Muscle layer of colon (tissue), 2 donors: ENCODE data around the gene FAM163A.
"Not testable (repeated sequence)": the region's sequence is repeated elsewhere in the genome, so short reads cannot be mapped to it uniquely, and the experiment has no call there.

ENCODE experiments used
- H3K27ac ChIP-seq: one replicate; pipeline ENCODE4 v1.7.0; 2013; ENCODE audit warnings: low read depth, mild to moderate bottlenecking, low read length, moderate library complexity
- H3K27me3 ChIP-seq, 2 donors: one replicate each; pipeline ENCODE4 v1.7.0; 2013; ENCODE audit warnings: low read length in 2 of 2, mild to moderate bottlenecking in 2 of 2; ENCODE audit not compliant: insufficient read depth in 2 of 2, control insufficient read depth in 1 of 2
- H3K36me3 ChIP-seq: one replicate; pipeline ENCODE4 v1.7.0; 2013; ENCODE audit warnings: mild to moderate bottlenecking, low read length; ENCODE audit not compliant: insufficient read depth
- H3K4me1 ChIP-seq: one replicate; pipeline ENCODE4 v1.7.0; 2013; ENCODE audit warnings: mild to moderate bottlenecking, low read length; ENCODE audit not compliant: insufficient read depth
- H3K4me3 ChIP-seq, 2 donors: one replicate each; pipeline ENCODE4 v1.7.0; 2013; ENCODE audit warnings: low read length in 2 of 2, low read depth in 1 of 2, mild to moderate bottlenecking in 1 of 2, moderate library complexity in 1 of 2
- H3K9ac ChIP-seq: one replicate; pipeline ENCODE4 v1.7.0; 2013; ENCODE audit warnings: low read length
- H3K9me3 ChIP-seq: one replicate; pipeline ENCODE4 v1.7.0; 2013; ENCODE audit warnings: mild to moderate bottlenecking, low read length
- donor health status: abdominal sarcoma.
- donor health status: Adenocarcinoma of cecum.

FAM163A gene

GRCh38 chr1:179831852-179832699, 89.0 kb downstream of the FAM163A start:
- H3K9ac ChIP-seq, result no peak overlapping the region
- H3K27ac ChIP-seq, result no peak overlapping the region
- H3K27me3 ChIP-seq, result no peaks in the 10 kb centered on the region
- no peaks in the 10 kb centered on the region for H3K36me3 ChIP-seq
- no peaks in the 10 kb centered on the region for H3K4me1 ChIP-seq
- H3K9me3 ChIP-seq, result no peaks in the 10 kb centered on the region
- H3K4me3 ChIP-seq, result no peak overlapping the region

DNA sequence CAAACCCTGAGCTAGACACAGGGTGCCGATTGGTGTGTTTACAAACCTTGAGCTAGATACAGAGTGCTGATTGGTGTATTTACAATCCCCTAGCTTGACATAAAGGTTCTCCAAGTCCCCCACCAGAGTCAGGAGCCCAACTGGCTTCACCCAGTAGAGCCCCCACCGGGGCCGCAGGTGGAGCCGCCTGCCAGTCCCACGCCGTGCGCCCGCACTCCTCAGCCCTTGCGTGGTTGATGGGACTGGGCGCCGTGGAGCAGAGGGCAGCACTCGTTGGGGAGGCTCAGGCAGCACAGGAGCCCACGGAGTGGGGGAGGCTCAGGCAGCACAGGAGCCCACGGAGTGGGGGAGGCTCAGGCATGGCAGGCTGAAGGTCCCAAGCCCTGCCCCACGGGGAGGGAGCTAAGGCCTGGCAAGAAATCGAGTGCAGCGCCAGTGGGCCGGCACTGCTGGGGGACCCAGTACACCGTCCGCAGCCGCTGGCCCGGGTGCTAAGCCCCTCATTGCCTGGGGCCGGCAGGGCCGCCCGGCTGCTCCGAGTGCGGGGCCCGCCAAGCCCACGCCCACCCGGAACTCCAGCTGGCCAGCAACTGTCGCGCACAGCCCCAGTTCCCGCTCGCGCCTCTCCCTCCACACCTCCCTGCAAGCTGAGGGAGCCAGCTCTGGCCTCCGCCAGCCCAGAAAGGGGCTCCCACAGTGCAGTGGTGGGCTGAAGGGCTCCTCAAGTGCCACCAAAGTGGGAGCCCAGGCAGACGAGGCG, 93.8 kb downstream of the FAM163A start:
- H3K9me3 ChIP-seq, H3K27ac ChIP-seq, H3K27me3 ChIP-seq, H3K36me3 ChIP-seq, H3K4me1 ChIP-seq, H3K9ac ChIP-seq, H3K4me3 ChIP-seq: not testable (repeated sequence)

DNA sequence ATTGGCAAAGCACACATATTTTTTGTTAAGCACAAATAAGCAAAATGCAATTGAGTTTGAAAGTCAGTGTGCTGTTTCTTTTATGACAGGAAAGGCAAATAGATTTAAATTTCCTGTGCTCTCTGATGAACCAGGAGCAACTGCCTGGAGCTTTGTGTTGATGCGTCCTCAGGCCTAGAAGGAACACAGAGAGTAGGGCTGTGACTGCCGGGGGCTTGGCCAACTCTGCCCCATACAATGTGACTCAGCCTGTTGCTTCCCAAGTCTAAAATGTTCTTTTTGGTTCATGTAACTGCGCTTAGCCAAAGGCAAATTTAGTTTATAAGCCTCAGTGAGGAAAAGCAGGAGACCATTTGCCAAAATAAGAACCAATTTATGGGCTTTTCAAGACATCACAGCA, 97.0 kb downstream of the FAM163A start:
- peaks cover 4% of the 10 kb centered on the region for H3K36me3 ChIP-seq
- no peak overlapping the region for H3K27ac ChIP-seq
- H3K9me3 ChIP-seq, result no peaks in the 10 kb centered on the region

GRCh38 chr1:179848233-179848632, 105.1 kb downstream of the FAM163A start:
- Histone ChIP-seq H3K4me3 (no peak overlapping the region), H3K27me3 (no peaks in the 10 kb centered on the region), H3K9me3 (no peaks in the 10 kb centered on the region), H3K36me3 (peaks cover 31% of the 10 kb centered on the region), H3K4me1 (no peaks in the 10 kb centered on the region), H3K27ac (no peak overlapping the region), H3K9ac (no peak overlapping the region)

More for the DNA sequence above, 97.0 kb downstream of the FAM163A start:
- H3K9ac ChIP-seq, result no peak overlapping the region
- no peaks in the 10 kb centered on the region for H3K4me1 ChIP-seq
- H3K27me3 ChIP-seq, result no peaks in the 10 kb centered on the region
- no peak overlapping the region for H3K4me3 ChIP-seq

- H3K36me3 ChIP-seq, result peaks cover 28% of the 10 kb centered on the region
- H3K9me3 ChIP-seq, result no peaks in the 10 kb centered on the region
- H3K9ac ChIP-seq, result no peak overlapping the region
- H3K4me3 ChIP-seq, result no peak overlapping the region
- H3K27ac ChIP-seq, result no peak overlapping the region
- no peaks in the 10 kb centered on the region for H3K27me3 ChIP-seq
- no peaks in the 10 kb centered on the region for H3K4me1 ChIP-seq
Measured at GRCh38 chr1:179853102-179853501, 110.0 kb downstream of the FAM163A start.

- not testable (repeated sequence) for H3K27me3 ChIP-seq, H3K27ac ChIP-seq, H3K4me3 ChIP-seq, H3K9ac ChIP-seq, H3K9me3 ChIP-seq, H3K4me1 ChIP-seq
- H3K36me3 ChIP-seq, result peaks cover 20% of the 10 kb centered on the region
Measured at GRCh38 chr1:179855831-179856230, 112.7 kb downstream of the FAM163A start.

GRCh38 chr1:179856296-179856695, 113.2 kb downstream of the FAM163A start:
- Histone ChIP-seq H3K36me3 (peaks cover 17% of the 10 kb centered on the region), H3K9me3 (no peaks in the 10 kb centered on the region), H3K4me3 (no peak overlapping the region)

DNA sequence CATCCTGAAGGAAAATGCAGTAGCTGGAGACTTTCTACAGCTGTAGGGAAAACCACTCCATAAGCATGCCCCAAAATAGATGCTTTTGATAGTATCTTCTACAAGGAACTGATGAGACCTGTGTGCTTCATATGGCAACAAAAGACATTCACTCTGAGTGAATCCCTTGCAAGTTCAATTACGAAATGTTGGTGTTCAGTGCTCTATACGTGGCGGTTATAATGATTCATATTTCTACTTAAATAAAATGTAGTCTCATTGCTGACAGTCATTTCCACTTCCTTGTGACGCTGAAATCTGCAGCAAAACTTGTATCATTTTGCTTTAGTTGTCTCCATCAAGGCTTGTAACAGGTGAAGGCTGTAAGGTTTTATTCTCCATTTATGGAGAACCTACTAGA, 113.9 kb downstream of the FAM163A start:
- Histone ChIP-seq H3K36me3 (peaks cover 17% of the 10 kb centered on the region), H3K27ac (no peak overlapping the region), H3K4me3 (no peak overlapping the region), H3K4me1 (no peaks in the 10 kb centered on the region), H3K9me3 (no peaks in the 10 kb centered on the region), H3K9ac (no peak overlapping the region), H3K27me3 (no peaks in the 10 kb centered on the region)

More at GRCh38 chr1:179856296-179856695, 113.2 kb downstream of the FAM163A start:
- Histone ChIP-seq H3K27ac (no peak overlapping the region), H3K9ac (no peak overlapping the region), H3K27me3 (no peaks in the 10 kb centered on the region), H3K4me1 (no peaks in the 10 kb centered on the region)

DNA sequence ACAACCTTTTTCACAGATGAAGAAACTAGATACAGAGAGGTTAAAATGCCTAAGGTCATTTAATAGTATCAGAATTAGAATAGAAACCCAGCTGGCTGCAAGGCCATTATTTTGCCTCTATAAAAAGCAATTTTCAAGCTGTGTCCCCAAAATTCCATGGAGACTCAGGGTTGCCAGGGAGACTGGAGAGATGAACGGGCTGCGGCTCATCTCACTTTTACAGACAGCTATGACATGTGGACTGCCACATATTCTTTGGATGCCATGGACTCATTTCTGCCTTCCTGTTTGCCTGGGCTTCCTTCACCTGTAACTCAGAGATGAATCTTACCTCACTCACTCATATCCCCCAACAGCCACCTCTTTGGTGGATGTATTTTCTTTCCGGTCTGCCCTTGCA, 117.6 kb downstream of the FAM163A start:
- no peaks in the 10 kb centered on the region for H3K27me3 ChIP-seq
- no peaks in the 10 kb centered on the region for H3K4me1 ChIP-seq
- H3K9ac ChIP-seq, result no peak overlapping the region
- no peak overlapping the region for H3K27ac ChIP-seq
- H3K36me3 ChIP-seq, result peaks cover 33% of the 10 kb centered on the region
- H3K9me3 ChIP-seq, result no peaks in the 10 kb centered on the region
- no peak overlapping the region for H3K4me3 ChIP-seq

DNA sequence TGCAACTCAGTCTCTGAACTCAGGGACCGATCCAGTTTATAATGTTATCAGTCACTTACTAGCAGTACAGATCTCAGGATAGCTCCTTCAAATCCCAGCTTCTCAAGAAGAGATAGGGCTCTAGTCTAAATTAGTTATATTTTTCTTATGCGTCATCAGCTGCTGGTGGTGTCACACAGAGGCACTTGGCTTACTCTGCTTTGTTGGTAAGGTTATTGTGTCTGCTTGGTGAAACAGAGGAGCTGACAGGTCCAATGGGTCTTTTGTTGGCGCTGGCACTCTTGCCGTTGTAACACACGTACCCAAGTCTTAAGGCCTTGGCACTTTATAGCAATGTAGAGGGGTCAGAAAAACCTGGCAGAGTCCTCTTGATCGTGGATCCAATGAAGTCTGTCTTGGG, 122.3 kb downstream of the FAM163A start:
- H3K4me1 ChIP-seq, result peaks cover 6% of the 10 kb centered on the region
- H3K9ac ChIP-seq, result no peak overlapping the region
- H3K27ac ChIP-seq, result no peak overlapping the region
- H3K4me3 ChIP-seq, result no peak overlapping the region
- no peaks in the 10 kb centered on the region for H3K27me3 ChIP-seq
- peaks cover 36% of the 10 kb centered on the region for H3K36me3 ChIP-seq
- H3K9me3 ChIP-seq, result no peaks in the 10 kb centered on the region
